Loucy (cell line): ENCODE data around the gene FANCI.

Experiments
- H2AFZ ChIP-seq: fragments of 200-600 bp; sonication (generic); 2 replicates; pipeline ENCODE4 v1.6.0; 2016; ENCODE audit warnings: antibody characterized with exemption, mild to moderate bottlenecking, low read length, moderate library complexity
- H3F3A ChIP-seq: fragments of 200-600 bp; 2 replicates; pipeline ENCODE4 v1.6.0; 2016; ENCODE audit warnings: antibody characterized with exemption, low read depth, mild to moderate bottlenecking
- H3K27me3 ChIP-seq: fragments of 200-600 bp; sonication (generic); 2 replicates; pipeline ENCODE4 v1.6.1; 2014; ENCODE audit warnings: low read length, mild to moderate bottlenecking; ENCODE audit not compliant: insufficient read depth, poor library complexity, severe bottlenecking
- H3K36me3 ChIP-seq: fragments of 200-600 bp; sonication (generic); 2 replicates; pipeline ENCODE4 v1.6.1; 2016; ENCODE audit warnings: low read length; ENCODE audit not compliant: insufficient read depth
- H3K4me1 ChIP-seq: fragments of 200-600 bp; sonication (generic); 2 replicates; pipeline ENCODE4 v1.5.1; 2014; ENCODE audit warnings: low read length, mild to moderate bottlenecking; ENCODE audit not compliant: insufficient read depth, poor library complexity, severe bottlenecking
- H3K4me2 ChIP-seq: fragments of 200-600 bp; sonication (generic); 2 replicates; pipeline ENCODE4 v1.6.0; 2014; ENCODE audit warnings: antibody characterized with exemption, low read length, low read depth, mild to moderate bottlenecking; ENCODE audit not compliant: poor library complexity, severe bottlenecking
- H3K4me3 ChIP-seq: fragments of 200-600 bp; sonication (generic); 2 replicates; pipeline ENCODE4 v1.5.1; 2014; ENCODE audit warnings: low read length, mild to moderate bottlenecking, mixed read lengths; ENCODE audit not compliant: poor library complexity, severe bottlenecking
- H3K79me2 ChIP-seq: fragments of 200-600 bp; sonication (generic); 2 replicates; pipeline ENCODE4 v1.6.1; 2014; ENCODE audit warnings: low read length; ENCODE audit not compliant: insufficient read depth
- H3K9ac ChIP-seq: fragments of 200-600 bp; sonication (generic); 2 replicates; pipeline ENCODE4 v1.6.0; 2014; ENCODE audit warnings: mild to moderate bottlenecking, low read depth, low read length, moderate library complexity; ENCODE audit not compliant: poor library complexity, severe bottlenecking
- H3K9me2 ChIP-seq: fragments of 200-600 bp; sonication (generic); replicated peaks from 2 replicates; pipeline ENCODE4 v1.6.1; 2016; ENCODE audit warnings: low read depth, low read length, mixed read lengths
- H3K9me3 ChIP-seq: fragments of 200-600 bp; sonication (generic); 2 replicates; pipeline ENCODE4 v1.6.1; 2014; ENCODE audit warnings: mild to moderate bottlenecking, antibody characterized with exemption, low read length, low read depth; ENCODE audit not compliant: insufficient read depth
- H4K20me1 ChIP-seq: fragments of 200-600 bp; sonication (generic); 2 replicates; pipeline ENCODE4 v1.6.0; 2014; ENCODE audit warnings: antibody characterized with exemption, low read length, mild to moderate bottlenecking; ENCODE audit not compliant: insufficient read depth, poor library complexity, severe bottlenecking
- CTCF ChIP-seq: fragments of 200-600 bp; sonication (generic); conservative IDR thresholded peaks from 2 replicates; pipeline ENCODE4 v1.5.1; 2014; ENCODE audit warnings: mild to moderate bottlenecking, antibody characterized with exemption, low read length
- EZH2phosphoT487 ChIP-seq: fragments of 200-600 bp; IDR thresholded peaks from 2 replicates; pipeline ENCODE4 v1.6.1; 2018; ENCODE audit warnings: antibody characterized with exemption, mild to moderate bottlenecking, moderate library complexity, borderline replicate concordance

The FANCI gene

GRCh38 chr15:89360294-89360971, 116.7 kb downstream of the FANCI start:
- TF ChIP-seq CTCF (no peak), EZH2phosphoT487 (no peak)
- peaks cover 5% of the 10 kb centered on the region for H3K27me3 ChIP-seq
- H4K20me1 ChIP-seq, result no peaks in the 10 kb centered on the region
- H3K9me2 ChIP-seq, result no peaks in the 10 kb centered on the region
- H3K79me2 ChIP-seq, result no peaks in the 10 kb centered on the region
- no peaks in the 10 kb centered on the region for H3F3A ChIP-seq
- H3K4me2 ChIP-seq, result no peak overlapping the region
- H3K4me3 ChIP-seq, result no peak overlapping the region
- H2AFZ ChIP-seq, result no peak overlapping the region
- no peaks in the 10 kb centered on the region for H3K4me1 ChIP-seq
- H3K9ac ChIP-seq, result no peak overlapping the region
- no peaks in the 10 kb centered on the region for H3K36me3 ChIP-seq
- H3K9me3 ChIP-seq, result no peaks in the 10 kb centered on the region

- H4K20me1 ChIP-seq, result no peaks in the 10 kb centered on the region
- H3K4me3 ChIP-seq, result no peak overlapping the region
Observed at GRCh38 chr15:89361451-89362202, 117.8 kb downstream of the FANCI start.

GRCh38 chr15:89362203-89363101, 118.7 kb downstream of the FANCI start:
- Histone ChIP-seq H3F3A (no peaks in the 10 kb centered on the region), H3K9ac (no peak overlapping the region), H3K27me3 (peaks cover 5% of the 10 kb centered on the region), H3K36me3 (no peaks in the 10 kb centered on the region), H3K4me2 (no peak overlapping the region), H2AFZ (no peak overlapping the region), H4K20me1 (no peaks in the 10 kb centered on the region), H3K9me2 (no peaks in the 10 kb centered on the region), H3K4me3 (no peak overlapping the region), H3K4me1 (no peaks in the 10 kb centered on the region), H3K79me2 (no peaks in the 10 kb centered on the region), H3K9me3 (no peaks in the 10 kb centered on the region)
- TF ChIP-seq CTCF (no peak), EZH2phosphoT487 (no peak)

More at GRCh38 chr15:89361451-89362202, 117.8 kb downstream of the FANCI start:
- H3K9me3 ChIP-seq, result no peaks in the 10 kb centered on the region
- H3K9ac ChIP-seq, result no peak overlapping the region
- peaks cover 5% of the 10 kb centered on the region for H3K27me3 ChIP-seq
- no peak overlapping the region for H3K4me2 ChIP-seq
- no peaks in the 10 kb centered on the region for H3K36me3 ChIP-seq
- no peak for TF ChIP-seq CTCF
- H3K79me2 ChIP-seq, result no peaks in the 10 kb centered on the region
- H2AFZ ChIP-seq, result no peak overlapping the region
- H3K9me2 ChIP-seq, result no peaks in the 10 kb centered on the region
- H3F3A ChIP-seq, result no peaks in the 10 kb centered on the region
- H3K4me1 ChIP-seq, result no peaks in the 10 kb centered on the region
